Activated T-helper 2 cell treated with anti-CD3 and anti-CD28 coated beads, Interferon-gamma antibody, Interleukin-2, Interleukin-4, amounts not matched to agents 10 μg/mL and 5 μg/mL and 100 μg/mL, durations not matched to agents 14 hours and 24 hours and 36 hours (primary cell): ENCODE results near the gene SOHLH1. TPM values are rescaled to one million over a fixed set of nuclear protein-coding genes. Genes with fewer than 3 reads are reported as not detected.

Experiments used
- DNase-seq: peaks from one replicate; pipeline ENCODE4 v3.0.0; 2021; ENCODE audit warnings: low spot score
- H3K27ac Mint-ChIP-seq: one replicate; pipeline ENCODE4 v1.8.0; 2021; ENCODE audit warnings: mixed read lengths
- H3K27me3 Mint-ChIP-seq: one replicate; pipeline ENCODE4 v1.8.0; 2021; ENCODE audit warnings: low read depth, mixed read lengths
- H3K36me3 Mint-ChIP-seq: one replicate; pipeline ENCODE4 v1.8.0; 2021; ENCODE audit warnings: low read depth, mixed read lengths
- H3K4me1 Mint-ChIP-seq: one replicate; pipeline ENCODE4 v1.8.0; 2021; ENCODE audit warnings: low read depth, mixed read lengths
- H3K4me3 Mint-ChIP-seq: one replicate; pipeline ENCODE4 v1.8.0; 2021; ENCODE audit warnings: low read depth, mild to moderate bottlenecking, moderate library complexity, mixed read lengths
- H3K9me3 Mint-ChIP-seq: one replicate; pipeline ENCODE4 v1.8.0; 2021; ENCODE audit warnings: mixed read lengths
- intact Hi-C: fragments of 100-400 bp; cut with micrococcal nuclease; formaldehyde crosslinking; loops from one replicate; pipeline ENCODE4 v1.15.1; 2023
- total RNA-seq: library from RNA; stranded (reverse); gene quantifications from 2 replicates; pipeline ENCODE4 v1.2.3, GENCODE V29; 2022

The SOHLH1 gene
- total RNA-seq, 1 donor from 2014 or later: not detected

DNA sequence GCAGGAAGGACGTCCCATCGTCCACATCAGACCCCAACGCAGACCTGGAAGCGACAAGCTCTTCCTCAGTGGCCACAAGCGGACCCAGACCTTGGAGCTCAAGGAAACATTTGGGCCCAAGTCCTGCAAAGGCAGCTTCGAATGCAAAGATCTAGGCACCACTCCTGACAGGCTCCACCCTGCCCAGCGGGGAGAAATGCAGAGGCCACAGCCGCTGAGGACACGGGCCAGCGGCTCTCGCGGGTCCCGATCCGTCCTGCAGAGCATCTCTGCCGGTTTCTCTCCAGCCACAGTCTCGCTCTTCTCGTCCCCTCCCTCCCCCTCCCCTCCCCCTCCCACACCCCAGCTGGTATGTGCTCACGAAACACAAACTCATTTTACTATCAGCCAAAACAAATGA is 4.9 kb downstream of the SOHLH1 start:
- Mint-ChIP-seq H3K36me3 (no peaks in the 10 kb centered on the region), H3K9me3 (no peaks in the 10 kb centered on the region), H3K4me1 (no peaks in the 10 kb centered on the region), H3K27me3 (no peaks in the 10 kb centered on the region), H3K27ac (no peak overlapping the region), H3K4me3 (no peak overlapping the region)
- DNase-seq: no peak
- intact Hi-C loops: no loop called here

- intact Hi-C loops: no loop called here
- H3K4me1 Mint-ChIP-seq: no peaks in the 10 kb centered on the region
- H3K4me3 Mint-ChIP-seq: no peak overlapping the region
- DNase-seq: no peak
- no peaks in the 10 kb centered on the region for H3K9me3 Mint-ChIP-seq
- no peak overlapping the region for H3K27ac Mint-ChIP-seq
- H3K27me3 Mint-ChIP-seq: no peaks in the 10 kb centered on the region
- no peaks in the 10 kb centered on the region for H3K36me3 Mint-ChIP-seq
These were observed 5.5 kb downstream of the SOHLH1 start for GRCh38 chr9:135693771-135694170.

GRCh38 chr9:135693265-135693664 is 6.0 kb downstream of the SOHLH1 start:
- DNase-seq: no peak
- no peak overlapping the region for H3K4me3 Mint-ChIP-seq
- intact Hi-C loops: no loop called here
- H3K27ac Mint-ChIP-seq: no peak overlapping the region
- H3K4me1 Mint-ChIP-seq: no peaks in the 10 kb centered on the region
- H3K27me3 Mint-ChIP-seq: no peaks in the 10 kb centered on the region
- no peaks in the 10 kb centered on the region for H3K36me3 Mint-ChIP-seq
- H3K9me3 Mint-ChIP-seq: no peaks in the 10 kb centered on the region

- Mint-ChIP-seq H3K27ac (no peak overlapping the region), H3K27me3 (no peaks in the 10 kb centered on the region), H3K4me3 (no peak overlapping the region), H3K36me3 (no peaks in the 10 kb centered on the region), H3K4me1 (no peaks in the 10 kb centered on the region), H3K9me3 (no peaks in the 10 kb centered on the region)
- intact Hi-C loops: no loop called here
- DNase-seq: no peak
These were observed 6.9 kb downstream of the SOHLH1 start for GRCh38 chr9:135692410-135692809.

DNA sequence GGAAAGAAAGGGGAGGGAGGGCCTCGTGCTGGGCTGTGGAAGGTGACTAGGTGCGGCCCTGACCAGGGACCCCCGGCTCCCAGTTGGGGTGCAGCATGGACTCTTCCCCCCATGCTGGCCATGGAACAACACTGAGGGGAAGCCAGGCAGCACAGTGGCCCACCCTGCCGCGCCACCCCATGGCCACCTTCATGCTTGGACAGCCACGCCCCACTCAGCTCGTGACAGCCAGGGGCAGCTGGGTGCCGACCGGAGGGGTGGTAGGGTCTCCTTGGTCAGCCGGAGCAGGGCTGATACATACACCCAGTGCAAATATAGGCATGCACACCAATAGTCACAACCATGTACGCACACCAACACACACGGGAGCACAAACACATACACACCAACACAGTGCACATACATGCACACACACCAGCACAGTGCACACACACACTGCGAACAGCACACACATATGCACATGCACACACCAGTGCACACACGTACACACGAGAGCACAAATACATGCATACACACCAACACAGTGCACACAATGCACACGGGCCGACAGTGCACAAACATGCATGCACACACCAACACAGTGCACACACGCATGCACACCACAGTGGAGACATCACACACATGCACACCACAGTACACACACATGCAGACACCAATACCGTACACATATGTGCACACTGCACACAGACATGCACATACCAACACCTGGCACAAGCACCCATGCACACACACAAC is 8.3 kb downstream of the SOHLH1 start:
- intact Hi-C loops: no loop called here
- no peaks in the 10 kb centered on the region for H3K4me1 Mint-ChIP-seq
- H3K4me3 Mint-ChIP-seq: no peak overlapping the region
- no peak for DNase-seq
- H3K9me3 Mint-ChIP-seq: no peaks in the 10 kb centered on the region
- no peak overlapping the region for H3K27ac Mint-ChIP-seq
- H3K27me3 Mint-ChIP-seq: no peaks in the 10 kb centered on the region
- H3K36me3 Mint-ChIP-seq: no peaks in the 10 kb centered on the region

DNA sequence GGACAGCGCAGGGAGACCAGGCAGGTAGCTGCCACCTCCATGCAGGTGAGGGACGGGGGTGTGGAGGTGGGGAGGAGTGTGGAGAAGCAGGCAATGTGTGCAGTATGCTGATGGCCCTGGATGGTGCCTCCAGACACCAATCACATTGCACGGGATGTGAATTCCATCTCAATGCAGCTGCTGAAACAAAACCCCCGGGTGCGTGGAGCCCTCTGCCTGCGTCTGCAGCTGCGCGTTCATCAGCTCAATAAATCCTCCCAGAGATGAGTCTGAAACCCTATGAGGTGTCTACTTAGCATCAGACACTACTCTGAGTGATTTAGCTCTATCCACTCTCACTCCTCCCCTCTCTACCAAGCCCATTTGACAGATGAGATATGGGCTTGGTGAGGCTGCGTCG is 10.3 kb downstream of the SOHLH1 start:
- Mint-ChIP-seq H3K4me3 (no peak overlapping the region), H3K36me3 (no peaks in the 10 kb centered on the region)

GRCh38 chr9:135687216-135687615 is 12.1 kb downstream of the SOHLH1 start:
- Mint-ChIP-seq H3K4me3 (no peak overlapping the region), H3K4me1 (no peaks in the 10 kb centered on the region), H3K27me3 (no peaks in the 10 kb centered on the region), H3K36me3 (no peaks in the 10 kb centered on the region), H3K9me3 (no peaks in the 10 kb centered on the region), H3K27ac (no peak overlapping the region)
- DNase-seq: no peak
- intact Hi-C loops: no loop called here

More for the DNA sequence above, 10.3 kb downstream of the SOHLH1 start:
- intact Hi-C loops: no loop called here
- H3K27ac Mint-ChIP-seq: no peak overlapping the region
- no peaks in the 10 kb centered on the region for H3K27me3 Mint-ChIP-seq
- H3K4me1 Mint-ChIP-seq: no peaks in the 10 kb centered on the region
- no peaks in the 10 kb centered on the region for H3K9me3 Mint-ChIP-seq
- no peak for DNase-seq

GRCh38 chr9:135684691-135685090 is 14.6 kb downstream of the SOHLH1 start:
- Mint-ChIP-seq H3K27ac (no peak overlapping the region), H3K27me3 (no peaks in the 10 kb centered on the region), H3K4me3 (no peak overlapping the region), H3K36me3 (no peaks in the 10 kb centered on the region), H3K9me3 (no peaks in the 10 kb centered on the region), H3K4me1 (no peaks in the 10 kb centered on the region)
- DNase-seq: no peak
- intact Hi-C loops: no loop called here

GRCh38 chr9:135683401-135684034 is 15.8 kb downstream of the SOHLH1 start:
- no peaks in the 10 kb centered on the region for H3K27me3 Mint-ChIP-seq
- no peak overlapping the region for H3K4me3 Mint-ChIP-seq
- no peak overlapping the region for H3K27ac Mint-ChIP-seq
- no peak for DNase-seq
- H3K9me3 Mint-ChIP-seq: no peaks in the 10 kb centered on the region
- intact Hi-C loops: no loop called here
- H3K36me3 Mint-ChIP-seq: no peaks in the 10 kb centered on the region
- H3K4me1 Mint-ChIP-seq: no peaks in the 10 kb centered on the region

DNA sequence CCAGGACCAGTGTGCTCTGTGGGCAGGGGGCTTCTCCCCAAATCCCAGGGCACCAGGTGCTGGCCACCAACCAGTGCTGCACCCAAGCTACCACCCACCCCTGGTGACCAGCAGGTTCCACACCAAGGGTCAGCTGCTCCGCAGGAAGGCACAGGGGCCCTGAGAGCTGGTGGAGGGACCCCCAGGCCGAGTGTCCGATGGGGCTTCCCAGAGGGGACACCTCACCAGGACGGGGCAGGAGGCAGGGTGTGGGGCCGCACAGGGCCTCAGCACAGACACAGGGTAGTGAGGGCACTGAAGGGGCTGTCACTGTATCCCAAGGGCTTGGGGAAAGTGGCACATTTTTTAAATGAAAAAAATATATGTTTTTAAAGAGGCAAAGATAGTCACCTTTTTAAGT is 18.1 kb downstream of the SOHLH1 start:
- no peaks in the 10 kb centered on the region for H3K4me1 Mint-ChIP-seq
- DNase-seq: no peak
- no peaks in the 10 kb centered on the region for H3K27me3 Mint-ChIP-seq
- H3K4me3 Mint-ChIP-seq: no peak overlapping the region
- no peaks in the 10 kb centered on the region for H3K9me3 Mint-ChIP-seq
- no peaks in the 10 kb centered on the region for H3K36me3 Mint-ChIP-seq
- H3K27ac Mint-ChIP-seq: no peak overlapping the region
- intact Hi-C loops: no loop called here

- no peaks in the 10 kb centered on the region for H3K9me3 Mint-ChIP-seq
- intact Hi-C loops: no loop called here
- no peak overlapping the region for H3K4me3 Mint-ChIP-seq
- no peak for DNase-seq
- no peaks in the 10 kb centered on the region for H3K27me3 Mint-ChIP-seq
- no peaks in the 10 kb centered on the region for H3K36me3 Mint-ChIP-seq
- no peak overlapping the region for H3K27ac Mint-ChIP-seq
- no peaks in the 10 kb centered on the region for H3K4me1 Mint-ChIP-seq
These were observed 19.2 kb downstream of the SOHLH1 start for GRCh38 chr9:135680056-135680455.

GRCh38 chr9:135678236-135679017 is 20.9 kb downstream of the SOHLH1 start:
- Mint-ChIP-seq H3K4me3 (no peak overlapping the region), H3K9me3 (no peaks in the 10 kb centered on the region), H3K27ac (no peak overlapping the region), H3K27me3 (no peaks in the 10 kb centered on the region), H3K4me1 (no peaks in the 10 kb centered on the region), H3K36me3 (no peaks in the 10 kb centered on the region)
- intact Hi-C loops: no loop called here
- DNase-seq: no peak

GRCh38 chr9:135677641-135678168 is 21.6 kb downstream of the SOHLH1 start:
- intact Hi-C loops: no loop called here
- Mint-ChIP-seq H3K9me3 (no peaks in the 10 kb centered on the region), H3K27ac (no peak overlapping the region)

More at GRCh38 chr9:135677641-135678168, 21.6 kb downstream of the SOHLH1 start:
- H3K4me1 Mint-ChIP-seq: no peaks in the 10 kb centered on the region
- H3K36me3 Mint-ChIP-seq: no peaks in the 10 kb centered on the region
- DNase-seq: no peak
- no peak overlapping the region for H3K4me3 Mint-ChIP-seq
- H3K27me3 Mint-ChIP-seq: no peaks in the 10 kb centered on the region
